ENCODE data around the gene NDUFB3.

DNA sequence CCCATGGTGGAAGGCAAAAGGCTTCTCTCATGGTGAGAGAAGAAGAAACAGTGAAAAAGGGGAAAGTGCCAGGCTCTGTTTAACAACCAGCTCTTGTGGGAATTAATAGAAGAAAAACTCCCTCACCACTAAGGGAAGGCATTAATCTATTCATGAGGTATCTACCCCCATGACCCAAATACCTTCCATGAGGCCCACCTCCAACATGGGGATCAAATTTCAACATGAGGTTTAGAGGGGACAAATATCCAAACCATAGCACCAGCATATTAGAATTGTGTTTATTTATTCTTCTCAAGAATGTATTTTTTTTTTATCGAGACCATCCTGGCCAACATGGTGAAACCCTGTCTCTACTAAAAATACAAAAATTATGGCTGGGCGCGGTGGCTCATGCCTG lies 39.3 kb downstream of the NDUFB3 start:
- no peak for TF ChIP-seq EZH2phosphoT487 (IDR thresholded peaks at IDR 0.05; ENCODE audit: unreplicated experiment)
- TF ChIP-seq, protein P1, sequence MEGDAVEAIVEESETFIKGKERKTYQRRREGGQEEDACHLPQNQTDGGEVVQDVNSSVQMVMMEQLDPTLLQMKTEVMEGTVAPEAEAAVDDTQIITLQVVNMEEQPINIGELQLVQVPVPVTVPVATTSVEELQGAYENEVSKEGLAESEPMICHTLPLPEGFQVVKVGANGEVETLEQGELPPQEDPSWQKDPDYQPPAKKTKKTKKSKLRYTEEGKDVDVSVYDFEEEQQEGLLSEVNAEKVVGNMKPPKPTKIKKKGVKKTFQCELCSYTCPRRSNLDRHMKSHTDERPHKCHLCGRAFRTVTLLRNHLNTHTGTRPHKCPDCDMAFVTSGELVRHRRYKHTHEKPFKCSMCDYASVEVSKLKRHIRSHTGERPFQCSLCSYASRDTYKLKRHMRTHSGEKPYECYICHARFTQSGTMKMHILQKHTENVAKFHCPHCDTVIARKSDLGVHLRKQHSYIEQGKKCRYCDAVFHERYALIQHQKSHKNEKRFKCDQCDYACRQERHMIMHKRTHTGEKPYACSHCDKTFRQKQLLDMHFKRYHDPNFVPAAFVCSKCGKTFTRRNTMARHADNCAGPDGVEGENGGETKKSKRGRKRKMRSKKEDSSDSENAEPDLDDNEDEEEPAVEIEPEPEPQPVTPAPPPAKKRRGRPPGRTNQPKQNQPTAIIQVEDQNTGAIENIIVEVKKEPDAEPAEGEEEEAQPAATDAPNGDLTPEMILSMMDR (conservative IDR thresholded peaks at IDR 0.05; ENCODE audit: low read depth in 2 of 2): no peak
- no peak for TF ChIP-seq EZH2 (IDR thresholded peaks at IDR 0.05; ENCODE audit: low read depth, unreplicated experiment)
- TF ChIP-seq, protein P2, sequence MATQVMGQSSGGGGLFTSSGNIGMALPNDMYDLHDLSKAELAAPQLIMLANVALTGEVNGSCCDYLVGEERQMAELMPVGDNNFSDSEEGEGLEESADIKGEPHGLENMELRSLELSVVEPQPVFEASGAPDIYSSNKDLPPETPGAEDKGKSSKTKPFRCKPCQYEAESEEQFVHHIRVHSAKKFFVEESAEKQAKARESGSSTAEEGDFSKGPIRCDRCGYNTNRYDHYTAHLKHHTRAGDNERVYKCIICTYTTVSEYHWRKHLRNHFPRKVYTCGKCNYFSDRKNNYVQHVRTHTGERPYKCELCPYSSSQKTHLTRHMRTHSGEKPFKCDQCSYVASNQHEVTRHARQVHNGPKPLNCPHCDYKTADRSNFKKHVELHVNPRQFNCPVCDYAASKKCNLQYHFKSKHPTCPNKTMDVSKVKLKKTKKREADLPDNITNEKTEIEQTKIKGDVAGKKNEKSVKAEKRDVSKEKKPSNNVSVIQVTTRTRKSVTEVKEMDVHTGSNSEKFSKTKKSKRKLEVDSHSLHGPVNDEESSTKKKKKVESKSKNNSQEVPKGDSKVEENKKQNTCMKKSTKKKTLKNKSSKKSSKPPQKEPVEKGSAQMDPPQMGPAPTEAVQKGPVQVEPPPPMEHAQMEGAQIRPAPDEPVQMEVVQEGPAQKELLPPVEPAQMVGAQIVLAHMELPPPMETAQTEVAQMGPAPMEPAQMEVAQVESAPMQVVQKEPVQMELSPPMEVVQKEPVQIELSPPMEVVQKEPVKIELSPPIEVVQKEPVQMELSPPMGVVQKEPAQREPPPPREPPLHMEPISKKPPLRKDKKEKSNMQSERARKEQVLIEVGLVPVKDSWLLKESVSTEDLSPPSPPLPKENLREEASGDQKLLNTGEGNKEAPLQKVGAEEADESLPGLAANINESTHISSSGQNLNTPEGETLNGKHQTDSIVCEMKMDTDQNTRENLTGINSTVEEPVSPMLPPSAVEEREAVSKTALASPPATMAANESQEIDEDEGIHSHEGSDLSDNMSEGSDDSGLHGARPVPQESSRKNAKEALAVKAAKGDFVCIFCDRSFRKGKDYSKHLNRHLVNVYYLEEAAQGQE (IDR thresholded peaks at IDR 0.05; ENCODE audit: unreplicated experiment): no peak
- TF ChIP-seq POLR2AphosphoS5 (IDR thresholded peaks at IDR 0.05; ENCODE audit: low read depth): no peak
- TF ChIP-seq, protein P3, sequence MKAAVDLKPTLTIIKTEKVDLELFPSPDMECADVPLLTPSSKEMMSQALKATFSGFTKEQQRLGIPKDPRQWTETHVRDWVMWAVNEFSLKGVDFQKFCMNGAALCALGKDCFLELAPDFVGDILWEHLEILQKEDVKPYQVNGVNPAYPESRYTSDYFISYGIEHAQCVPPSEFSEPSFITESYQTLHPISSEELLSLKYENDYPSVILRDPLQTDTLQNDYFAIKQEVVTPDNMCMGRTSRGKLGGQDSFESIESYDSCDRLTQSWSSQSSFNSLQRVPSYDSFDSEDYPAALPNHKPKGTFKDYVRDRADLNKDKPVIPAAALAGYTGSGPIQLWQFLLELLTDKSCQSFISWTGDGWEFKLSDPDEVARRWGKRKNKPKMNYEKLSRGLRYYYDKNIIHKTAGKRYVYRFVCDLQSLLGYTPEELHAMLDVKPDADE (IDR thresholded peaks at IDR 0.05): no peak
- TF ChIP-seq ZNF114 (CRISPR knock-in tag; IDR thresholded peaks at IDR 0.05): no peak
- no peak for TF ChIP-seq ZNF331 (CRISPR knock-in tag; IDR thresholded peaks at IDR 0.05; ENCODE audit: low read depth)
- TF ChIP-seq CREB1 (CRISPR knock-in tag; IDR thresholded peaks at IDR 0.05; ENCODE audit: low read depth): no peak
- no peak for TF ChIP-seq STAT1 (IDR thresholded peaks at IDR 0.05; ENCODE audit: unreplicated experiment)
- TF ChIP-seq JUNB (IDR thresholded peaks at IDR 0.05; ENCODE audit: unreplicated experiment): no peak
- TF ChIP-seq, protein P4, sequence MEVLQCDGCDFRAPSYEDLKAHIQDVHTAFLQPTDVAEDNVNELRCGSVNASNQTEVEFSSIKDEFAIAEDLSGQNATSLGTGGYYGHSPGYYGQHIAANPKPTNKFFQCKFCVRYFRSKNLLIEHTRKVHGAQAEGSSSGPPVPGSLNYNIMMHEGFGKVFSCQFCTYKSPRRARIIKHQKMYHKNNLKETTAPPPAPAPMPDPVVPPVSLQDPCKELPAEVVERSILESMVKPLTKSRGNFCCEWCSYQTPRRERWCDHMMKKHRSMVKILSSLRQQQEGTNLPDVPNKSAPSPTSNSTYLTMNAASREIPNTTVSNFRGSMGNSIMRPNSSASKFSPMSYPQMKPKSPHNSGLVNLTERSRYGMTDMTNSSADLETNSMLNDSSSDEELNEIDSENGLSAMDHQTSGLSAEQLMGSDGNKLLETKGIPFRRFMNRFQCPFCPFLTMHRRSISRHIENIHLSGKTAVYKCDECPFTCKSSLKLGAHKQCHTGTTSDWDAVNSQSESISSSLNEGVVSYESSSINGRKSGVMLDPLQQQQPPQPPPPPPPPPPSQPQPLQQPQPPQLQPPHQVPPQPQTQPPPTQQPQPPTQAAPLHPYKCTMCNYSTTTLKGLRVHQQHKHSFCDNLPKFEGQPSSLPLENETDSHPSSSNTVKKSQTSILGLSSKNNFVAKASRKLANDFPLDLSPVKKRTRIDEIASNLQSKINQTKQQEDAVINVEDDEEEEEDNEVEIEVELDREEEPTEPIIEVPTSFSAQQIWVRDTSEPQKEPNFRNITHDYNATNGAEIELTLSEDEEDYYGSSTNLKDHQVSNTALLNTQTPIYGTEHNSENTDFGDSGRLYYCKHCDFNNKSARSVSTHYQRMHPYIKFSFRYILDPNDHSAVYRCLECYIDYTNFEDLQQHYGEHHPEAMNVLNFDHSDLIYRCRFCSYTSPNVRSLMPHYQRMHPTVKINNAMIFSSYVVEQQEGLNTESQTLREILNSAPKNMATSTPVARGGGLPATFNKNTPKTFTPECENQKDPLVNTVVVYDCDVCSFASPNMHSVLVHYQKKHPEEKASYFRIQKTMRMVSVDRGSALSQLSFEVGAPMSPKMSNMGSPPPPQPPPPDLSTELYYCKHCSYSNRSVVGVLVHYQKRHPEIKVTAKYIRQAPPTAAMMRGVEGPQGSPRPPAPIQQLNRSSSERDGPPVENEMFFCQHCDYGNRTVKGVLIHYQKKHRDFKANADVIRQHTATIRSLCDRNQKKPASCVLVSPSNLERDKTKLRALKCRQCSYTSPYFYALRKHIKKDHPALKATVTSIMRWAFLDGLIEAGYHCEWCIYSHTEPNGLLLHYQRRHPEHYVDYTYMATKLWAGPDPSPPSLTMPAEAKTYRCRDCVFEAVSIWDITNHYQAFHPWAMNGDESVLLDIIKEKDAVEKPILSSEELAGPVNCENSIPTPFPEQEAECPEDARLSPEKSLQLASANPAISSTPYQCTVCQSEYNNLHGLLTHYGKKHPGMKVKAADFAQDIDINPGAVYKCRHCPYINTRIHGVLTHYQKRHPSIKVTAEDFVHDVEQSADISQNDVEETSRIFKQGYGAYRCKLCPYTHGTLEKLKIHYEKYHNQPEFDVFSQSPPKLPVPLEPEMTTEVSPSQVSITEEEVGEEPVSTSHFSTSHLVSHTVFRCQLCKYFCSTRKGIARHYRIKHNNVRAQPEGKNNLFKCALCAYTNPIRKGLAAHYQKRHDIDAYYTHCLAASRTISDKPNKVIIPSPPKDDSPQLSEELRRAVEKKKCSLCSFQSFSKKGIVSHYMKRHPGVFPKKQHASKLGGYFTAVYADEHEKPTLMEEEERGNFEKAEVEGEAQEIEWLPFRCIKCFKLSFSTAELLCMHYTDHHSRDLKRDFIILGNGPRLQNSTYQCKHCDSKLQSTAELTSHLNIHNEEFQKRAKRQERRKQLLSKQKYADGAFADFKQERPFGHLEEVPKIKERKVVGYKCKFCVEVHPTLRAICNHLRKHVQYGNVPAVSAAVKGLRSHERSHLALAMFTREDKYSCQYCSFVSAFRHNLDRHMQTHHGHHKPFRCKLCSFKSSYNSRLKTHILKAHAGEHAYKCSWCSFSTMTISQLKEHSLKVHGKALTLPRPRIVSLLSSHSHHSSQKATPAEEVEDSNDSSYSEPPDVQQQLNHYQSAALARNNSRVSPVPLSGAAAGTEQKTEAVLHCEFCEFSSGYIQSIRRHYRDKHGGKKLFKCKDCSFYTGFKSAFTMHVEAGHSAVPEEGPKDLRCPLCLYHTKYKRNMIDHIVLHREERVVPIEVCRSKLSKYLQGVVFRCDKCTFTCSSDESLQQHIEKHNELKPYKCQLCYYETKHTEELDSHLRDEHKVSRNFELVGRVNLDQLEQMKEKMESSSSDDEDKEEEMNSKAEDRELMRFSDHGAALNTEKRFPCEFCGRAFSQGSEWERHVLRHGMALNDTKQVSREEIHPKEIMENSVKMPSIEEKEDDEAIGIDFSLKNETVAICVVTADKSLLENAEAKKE (CRISPR knock-in tag; IDR thresholded peaks at IDR 0.05): no peak

Measured in GM23338 (cell line).